GM19099 (cell line): Measurements from ENCODE around the gene CALD1.

ENCODE experiments used
- POLR2A ChIP-seq: IDR thresholded peaks from 3 replicates; pipeline ENCODE4 v1.6.1; 2011; ENCODE audit warnings: low read depth; ENCODE audit not compliant: insufficient read length; ENCODE audit errors: extremely low read depth

The CALD1 gene

GRCh38 chr7:134882481-134882880 is 103.0 kb downstream of the CALD1 start:
- no peak for TF ChIP-seq POLR2A

- TF ChIP-seq POLR2A: no peak
These were observed 106.5 kb downstream of the CALD1 start for GRCh38 chr7:134885967-134886352.

- TF ChIP-seq POLR2A: no peak
These were observed 107.1 kb downstream of the CALD1 start for GRCh38 chr7:134886353-134887057.

- no peak for TF ChIP-seq POLR2A
These were observed 108.1 kb downstream of the CALD1 start for GRCh38 chr7:134887523-134887922.

GRCh38 chr7:134888141-134888740 is 108.8 kb downstream of the CALD1 start:
- no peak for TF ChIP-seq POLR2A

- no peak for TF ChIP-seq POLR2A
These were observed 111.1 kb downstream of the CALD1 start for GRCh38 chr7:134890246-134891240.

- no peak for TF ChIP-seq POLR2A
These were observed 111.8 kb downstream of the CALD1 start for GRCh38 chr7:134891262-134891695.

- no peak for TF ChIP-seq POLR2A
These were observed 112.6 kb downstream of the CALD1 start for GRCh38 chr7:134891696-134892678.

GRCh38 chr7:134892963-134893362 is 113.5 kb downstream of the CALD1 start:
- TF ChIP-seq POLR2A: no peak

- no peak for TF ChIP-seq POLR2A
These were observed 114.5 kb downstream of the CALD1 start for GRCh38 chr7:134893920-134894319.

- no peak for TF ChIP-seq POLR2A
These were observed 115.5 kb downstream of the CALD1 start for GRCh38 chr7:134894928-134895327.

GRCh38 chr7:134896073-134896472 is 116.6 kb downstream of the CALD1 start:
- no peak for TF ChIP-seq POLR2A

- no peak for TF ChIP-seq POLR2A
These were observed 118.5 kb downstream of the CALD1 start for GRCh38 chr7:134897936-134898335.

GRCh38 chr7:134899729-134900128 is 120.3 kb downstream of the CALD1 start:
- TF ChIP-seq POLR2A: no peak
